NCI-H82 (cell line): ENCODE measurements around the gene CHRM1.
A peak's percentile ranks its signal among the peaks of the same experiment; 100 is the strongest.

Experiments
- DNase-seq: peaks from one replicate; lab custom pipeline; 2025; lab: John Stamatoyannopoulos, UW

CHRM1 gene

GRCh38 chr11:62905296-62905695 lies 15.9 kb downstream of the CHRM1 start:
- no peak for DNase-seq

DNA sequence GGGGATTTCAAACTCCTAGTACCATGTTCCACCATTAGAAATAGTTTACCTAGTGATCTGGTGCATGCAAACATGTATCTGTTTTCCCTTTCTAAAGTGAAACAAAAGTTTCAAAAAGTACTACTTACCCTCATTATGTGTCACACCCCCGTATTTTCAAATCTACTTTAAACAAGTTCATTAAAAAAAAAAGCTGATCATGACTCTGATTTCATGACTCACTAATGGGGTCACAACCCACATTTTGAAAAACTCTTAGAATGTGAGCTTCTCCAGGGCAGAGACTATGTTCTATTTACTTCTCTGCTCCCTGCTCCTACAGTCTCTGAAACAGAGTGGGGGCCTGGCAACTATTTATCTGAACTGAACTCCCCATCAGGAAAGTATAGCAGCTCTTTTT lies 18.2 kb downstream of the CHRM1 start:
- no peak for DNase-seq

GRCh38 chr11:62898027-62898426 lies 23.1 kb downstream of the CHRM1 start:
- no peak for DNase-seq

GRCh38 chr11:62897311-62897710 lies 23.9 kb downstream of the CHRM1 start:
- DNase-seq, result no peak

GRCh38 chr11:62896049-62896448 lies 25.1 kb downstream of the CHRM1 start:
- no peak for DNase-seq

DNA sequence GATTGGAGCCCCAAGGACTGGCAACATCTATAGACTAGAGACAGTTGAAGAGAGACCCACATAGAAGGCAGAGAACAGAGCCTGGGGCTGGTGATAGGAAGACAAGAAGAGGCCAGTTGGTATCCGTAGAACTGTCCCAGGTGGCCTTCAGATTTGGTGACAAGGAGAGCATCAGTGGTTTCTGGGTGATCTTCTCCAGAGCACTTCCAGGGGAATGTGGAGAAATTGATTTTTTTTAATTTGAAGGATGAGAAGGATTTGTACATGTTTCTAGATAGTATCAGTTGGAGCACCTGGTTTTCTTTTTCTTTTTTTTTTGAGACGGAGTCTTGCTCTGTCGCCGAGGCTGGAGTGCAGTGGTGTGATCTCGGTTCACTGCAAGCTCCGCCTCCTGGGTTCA lies 25.7 kb downstream of the CHRM1 start:
- no peak for DNase-seq

DNA sequence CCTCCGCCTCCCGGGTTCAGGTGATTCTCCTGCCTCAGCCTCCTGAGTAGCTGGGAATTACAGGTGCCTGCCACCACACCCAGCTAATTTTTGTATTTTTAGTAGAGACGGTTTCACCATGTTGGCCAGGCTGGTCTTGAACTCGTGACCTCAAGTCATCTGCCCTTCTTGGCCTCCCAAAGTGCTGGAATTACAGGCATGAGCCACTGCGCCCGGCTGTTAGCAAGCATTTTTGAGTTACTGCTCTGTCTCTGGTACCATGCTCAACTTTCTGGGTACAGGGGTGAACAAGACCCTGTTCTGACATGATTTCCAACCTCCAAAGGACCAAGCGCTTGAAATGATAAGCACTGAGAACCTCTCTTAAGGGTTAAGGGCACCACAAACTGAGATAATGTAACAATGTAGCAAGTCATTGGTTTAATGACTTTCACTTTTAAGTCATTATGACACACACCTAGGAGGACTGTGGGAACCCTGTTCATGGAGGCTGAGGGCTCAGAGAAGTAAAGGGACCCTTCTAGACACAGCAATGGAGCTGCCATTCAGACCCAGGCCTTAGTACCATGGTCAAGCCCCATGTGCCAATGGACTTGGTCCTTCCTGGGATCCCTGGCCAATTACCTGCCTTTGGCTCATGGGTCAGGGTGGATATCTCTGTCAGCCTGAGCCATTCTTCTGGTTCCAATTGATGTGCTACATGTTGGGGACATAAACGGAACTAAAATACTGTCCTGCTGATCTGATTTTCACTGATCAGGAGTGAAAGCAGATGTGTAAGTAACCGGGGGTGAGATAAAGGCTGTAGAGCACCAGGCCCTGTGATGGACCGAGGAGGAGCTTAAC lies 28.9 kb downstream of the CHRM1 start:
- DNase-seq, result peak; percentile 31

- DNase-seq, result peak; percentile 62
Measured at GRCh38 chr11:62889484-62890437, 31.4 kb downstream of the CHRM1 start.

DNA sequence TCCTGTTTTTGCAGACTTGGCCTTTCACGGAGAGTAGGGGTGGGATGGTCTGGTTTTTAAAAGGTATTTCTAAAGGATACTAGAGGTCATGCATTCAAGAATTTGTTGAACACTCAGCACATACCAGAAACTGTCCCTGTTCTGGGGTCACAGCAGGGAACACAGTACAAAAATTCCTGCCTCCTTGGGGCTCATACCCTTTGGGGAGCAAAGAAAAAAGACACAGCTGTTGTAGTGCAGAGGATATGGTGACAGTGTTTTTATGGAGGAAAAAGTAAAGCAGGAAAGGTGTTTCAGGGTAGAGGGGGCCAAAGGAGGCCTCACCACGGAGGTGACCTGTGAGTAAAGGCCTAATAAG lies 32.1 kb downstream of the CHRM1 start:
- no peak for DNase-seq

- no peak for DNase-seq
Measured at GRCh38 chr11:62888406-62888805, 32.8 kb downstream of the CHRM1 start.

DNA sequence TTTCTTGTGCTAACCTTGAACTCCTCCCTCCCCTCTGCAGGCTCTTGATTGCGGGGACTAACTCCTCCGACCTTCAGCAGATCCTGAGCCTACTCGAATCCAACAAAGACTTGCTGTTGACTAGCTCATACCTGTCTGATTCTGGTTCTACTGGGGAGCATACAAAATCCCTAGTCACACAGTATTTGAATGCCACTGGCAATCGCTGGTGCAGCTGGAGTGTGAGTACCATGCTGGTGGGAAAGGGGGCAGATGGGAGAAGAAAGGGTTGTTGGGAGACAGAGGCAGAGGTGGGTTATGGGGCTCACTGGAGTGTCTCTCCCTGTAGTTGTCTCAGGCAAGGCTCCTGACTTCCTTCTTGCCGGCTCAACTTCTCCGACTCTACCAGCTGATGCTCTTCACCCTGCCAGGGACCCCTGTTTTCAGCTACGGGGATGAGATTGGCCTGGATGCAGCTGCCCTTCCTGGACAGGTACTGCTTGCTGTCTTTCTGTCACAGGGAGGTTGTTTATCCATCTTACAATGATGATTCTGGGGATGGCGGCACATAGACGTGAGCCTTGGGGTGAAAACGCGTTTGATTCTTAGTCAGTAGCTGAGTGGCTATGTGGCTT lies 35.9 kb downstream of the CHRM1 start:
- DNase-seq, result no peak

DNA sequence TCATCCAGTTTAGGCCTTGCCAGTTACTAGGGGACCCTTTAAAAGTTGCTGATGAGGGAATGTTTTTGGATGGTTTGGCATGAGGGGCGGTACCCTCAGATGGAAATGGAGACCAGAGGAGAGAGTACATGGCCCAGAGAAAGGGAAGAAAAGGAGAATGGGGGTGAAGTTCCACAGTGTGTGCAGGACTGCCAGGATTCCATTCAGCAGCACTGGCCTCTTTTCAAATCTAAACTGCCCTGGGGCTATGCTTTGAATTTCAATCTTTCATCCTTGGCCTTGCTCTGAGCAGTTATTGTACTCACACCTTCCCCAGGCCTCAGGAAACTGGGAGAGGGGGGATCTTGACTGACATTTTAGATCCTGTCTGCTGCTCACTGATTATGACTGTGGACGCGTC lies 37.5 kb downstream of the CHRM1 start:
- DNase-seq, result no peak

DNA sequence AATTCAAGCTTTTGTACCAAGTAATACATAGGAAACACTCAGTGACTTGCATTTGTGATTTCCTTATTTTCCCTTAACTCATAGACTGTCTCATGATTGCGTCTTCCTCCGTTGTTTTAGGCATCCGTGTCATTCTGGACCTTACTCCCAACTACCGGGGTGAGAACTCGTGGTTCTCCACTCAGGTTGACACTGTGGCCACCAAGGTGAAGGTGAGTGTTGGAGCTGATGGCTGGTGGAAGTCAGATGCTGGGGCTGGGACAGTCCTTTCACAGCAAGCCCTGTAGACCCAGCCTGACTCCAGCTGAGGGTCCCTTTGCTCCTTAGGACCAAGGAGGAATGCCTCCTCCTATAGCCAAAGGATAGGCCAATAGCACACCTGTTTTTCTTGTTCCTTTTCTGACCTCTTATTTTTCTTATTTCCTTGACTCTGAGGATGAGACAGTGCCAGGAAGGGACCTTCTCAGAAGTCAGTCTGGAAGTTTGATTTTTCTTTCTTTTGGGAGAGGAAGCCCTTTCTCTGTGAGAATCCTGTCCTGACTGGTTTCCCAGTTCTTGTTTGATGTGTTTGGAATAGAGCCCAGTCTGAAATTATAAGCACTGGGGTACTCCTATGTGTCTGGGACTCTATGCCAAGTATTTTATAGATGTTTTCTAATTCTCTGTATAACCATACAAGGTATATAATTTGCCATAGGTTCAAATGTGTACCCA lies 38.2 kb downstream of the CHRM1 start:
- no peak for DNase-seq

DNA sequence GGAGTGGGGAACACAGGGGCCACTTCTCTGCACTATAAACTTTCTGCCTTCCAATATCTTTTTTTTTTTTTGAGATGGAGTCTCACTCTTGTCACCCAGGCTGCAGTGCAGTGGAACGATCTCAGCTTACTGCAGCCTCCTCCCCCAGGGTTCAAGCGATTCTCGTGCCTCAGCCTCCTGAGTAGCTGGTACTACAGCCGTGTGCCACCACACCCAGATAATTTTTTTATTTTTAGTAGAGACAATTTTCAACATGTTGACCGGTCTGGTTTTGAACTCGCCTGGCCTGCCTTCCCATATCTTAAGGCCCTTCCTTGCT lies 38.8 kb downstream of the CHRM1 start:
- DNase-seq, result no peak

GRCh38 chr11:62881579-62882430 lies 39.4 kb downstream of the CHRM1 start:
- peak; percentile 89 for DNase-seq

GRCh38 chr11:62880803-62881578 lies 40.2 kb downstream of the CHRM1 start, which contains the start of gene SLC3A2:
Gene SLC3A2, plus strand, starts transcription at chr11:62880896. Its CDS starts 128 bp downstream, at chr11:62881024.
- peak; percentile 90 for DNase-seq

GRCh38 chr11:62880231-62880802 lies 40.8 kb downstream of the CHRM1 start:
- peak; percentile 60 for DNase-seq

- no peak for DNase-seq
Measured at GRCh38 chr11:62879235-62879978, 41.8 kb downstream of the CHRM1 start.

DNA sequence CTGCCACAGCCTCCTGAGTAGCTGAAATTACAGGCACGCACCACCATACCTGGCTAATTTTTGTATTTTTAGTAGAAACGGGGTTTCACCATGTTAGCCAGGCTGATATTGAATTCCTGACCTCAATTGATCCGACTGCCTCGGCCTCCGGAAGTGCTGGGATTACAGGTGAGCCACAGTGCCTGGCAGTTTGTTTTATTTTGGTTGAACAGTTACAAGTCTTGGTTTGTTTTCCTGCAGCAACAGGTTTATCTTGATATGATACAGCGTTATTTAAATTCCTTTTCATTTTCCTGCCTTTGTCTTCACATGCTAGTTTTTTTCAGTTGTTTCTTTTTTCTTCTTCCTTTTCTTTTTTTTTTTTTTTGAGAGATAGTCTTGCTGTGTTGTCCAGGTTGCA lies 44.5 kb downstream of the CHRM1 start:
- no peak for DNase-seq
